B cell (primary cell): ENCODE measurements around the gene EGLN1. TPM values are rescaled to one million over a fixed set of nuclear protein-coding genes. Genes with fewer than 3 reads are reported as not detected.
"Not testable (repeated sequence)": the region's sequence is repeated elsewhere in the genome, so short reads cannot be mapped to it uniquely, and the experiment has no call there.

Source experiments
- ATAC-seq: fragments of 200-7000 bp; cut with Tn5 transposase; one replicate; pipeline ENCODE4 v1.10.0; 2021; ENCODE audit warnings: low read depth, mild to moderate bottlenecking, moderate number of reproducible peaks, moderate library complexity
- CTCF ChIA-PET: fragments of 350-600 bp; sonication (Branson Sonifier 250); formaldehyde crosslinking; loops from one replicate; lab custom pipeline; 2021; ENCODE audit warnings: antibody characterized with exemption, inconsistent platforms; lab: Charles Lee
- POLR2A ChIA-PET: fragments of 350-600 bp; sonication (Branson Sonifier 250); formaldehyde crosslinking; loops from one replicate; lab custom pipeline; 2021; ENCODE audit warnings: antibody characterized with exemption; lab: Charles Lee
- DNase-seq: peaks from one replicate; pipeline ENCODE4 v3.0.0; 2013
- H2AFZ ChIP-seq: 2 replicates; pipeline ENCODE4 v1.6.1; 2012; ENCODE audit warnings: mild to moderate bottlenecking, low read depth, low read length; ENCODE audit not compliant: insufficient read depth, poor library complexity, severe bottlenecking
- H3K27ac ChIP-seq, 2 donors: 1 replicate in 1 of 2; 2 replicates in 1 of 2; pipeline ENCODE4 v1.5.1; 2012 to 2013; ENCODE audit warnings: low read length in 2 of 2, mild to moderate bottlenecking in 2 of 2, moderate library complexity in 1 of 2
- H3K27me3 ChIP-seq, 4 experiments: fragments of 200-600 bp in 1 of 4; sonication (generic) in 1 of 4; replicated peaks in 1 of 4; 1 replicate in 2 of 4; 2 replicates in 2 of 4; pipeline versions ENCODE4 v1.6.1 to v1.7.0; 2013 to 2016; ENCODE audit warnings: low read length in 3 of 4, mild to moderate bottlenecking in 2 of 4, mixed read lengths in 1 of 4, moderate library complexity in 1 of 4; ENCODE audit not compliant: insufficient read depth in 4 of 4, control insufficient read depth in 3 of 4; ENCODE audit errors: control extremely low read depth in 1 of 4
- H3K36me3 ChIP-seq, 2 experiments: replicated peaks in 1 of 2; 1 replicate in 1 of 2; 2 replicates in 1 of 2; pipeline versions ENCODE4 v1.6.1 to v1.7.1; 2013; ENCODE audit warnings: low read length in 1 of 2; ENCODE audit not compliant: insufficient read depth in 2 of 2, control insufficient read depth in 1 of 2; ENCODE audit errors: control extremely low read depth in 1 of 2, extremely low read depth in 1 of 2
- H3K4me1 ChIP-seq, 2 donors: fragments of 200-600 bp in 1 of 2; sonication (generic) in 1 of 2; 1 replicate in 1 of 2; 2 replicates in 1 of 2; pipeline versions ENCODE4 v1.5.1 to v1.6.1; 2013 to 2017; ENCODE audit warnings: low read length in 2 of 2; ENCODE audit not compliant: control insufficient read depth in 2 of 2, insufficient read depth in 2 of 2
- H3K4me2 ChIP-seq: replicated peaks from 2 replicates; pipeline ENCODE3; 2012; ENCODE audit warnings: mild to moderate bottlenecking, low read depth, low read length; ENCODE audit not compliant: poor library complexity, severe bottlenecking
- H3K4me3 ChIP-seq, 5 experiments: fragments of 200-600 bp in 1 of 5; sonication (generic) in 1 of 5; 1 replicate in 3 of 5; 2 replicates in 2 of 5; pipeline versions ENCODE4 v1.5.1 to v1.7.0; 2011 to 2016; ENCODE audit warnings: low read length in 4 of 5, mild to moderate bottlenecking in 4 of 5, low read depth in 2 of 5, control low read depth in 1 of 5, moderate library complexity in 1 of 5; ENCODE audit not compliant: insufficient read depth in 1 of 5; ENCODE audit errors: control extremely low read depth in 1 of 5, extremely low read depth in 1 of 5
- H3K79me2 ChIP-seq: fragments of 200-600 bp; sonication (generic); one replicate; pipeline ENCODE4 v1.6.0; 2016; ENCODE audit warnings: low read length; ENCODE audit not compliant: control insufficient read depth, insufficient read depth
- H3K9ac ChIP-seq: fragments of 200-600 bp; sonication (generic); 2 replicates; pipeline ENCODE4 v1.6.1; 2017; ENCODE audit warnings: mild to moderate bottlenecking, low read length, moderate library complexity
- H3K9me3 ChIP-seq, 3 donors: one replicate each; pipeline versions ENCODE4 v1.6.1 to v1.7.1; 2013; ENCODE audit warnings: low read length in 2 of 3; ENCODE audit not compliant: control insufficient read depth in 2 of 3, insufficient read depth in 1 of 3; ENCODE audit errors: control extremely low read depth in 1 of 3
- H4K20me1 ChIP-seq: 2 replicates; pipeline ENCODE4 v1.6.0; 2012; ENCODE audit warnings: mild to moderate bottlenecking, low read length; ENCODE audit not compliant: insufficient read depth, control insufficient read depth, poor library complexity, severe bottlenecking
- H3K27ac Mint-ChIP-seq: one replicate; pipeline ENCODE4 v1.8.0; 2021; ENCODE audit warnings: mixed read lengths
- H3K27me3 Mint-ChIP-seq: one replicate; pipeline ENCODE4 v1.8.0; 2021; ENCODE audit warnings: mixed read lengths
- H3K4me1 Mint-ChIP-seq: one replicate; pipeline ENCODE4 v1.8.0; 2021; ENCODE audit warnings: mixed read lengths
- H3K4me3 Mint-ChIP-seq: one replicate; pipeline ENCODE4 v1.8.0; 2021; ENCODE audit warnings: mixed read lengths
- H3K9me3 Mint-ChIP-seq: one replicate; pipeline ENCODE4 v1.8.0; 2022; ENCODE audit warnings: mixed read lengths; ENCODE audit not compliant: insufficient read depth
- CTCF ChIP-seq: fragments of 200-600 bp; IDR thresholded peaks from one replicate; pipeline ENCODE4 v1.8.0; 2022; ENCODE audit warnings: antibody characterized with exemption, mild to moderate bottlenecking
- EZH2 ChIP-seq: IDR thresholded peaks from 2 replicates; pipeline ENCODE4 v1.6.1; 2012; ENCODE audit warnings: borderline replicate concordance, low read depth, mild to moderate bottlenecking, moderate library complexity, low read length; ENCODE audit not compliant: insufficient read depth, poor library complexity, severe bottlenecking
- WGBS: methylation state at CpG from one replicate; pipeline ENCODE4 v1.1.5; 2013; ENCODE audit warnings: missing lambda C conversion rate; ENCODE audit not compliant: insufficient coverage; 5-methylcytosine and 5-hydroxymethylcytosine counted together
- intact Hi-C: fragments of 100-400 bp; cut with micrococcal nuclease; formaldehyde crosslinking; loops from one replicate; pipeline ENCODE4 v1.10.0; 2022
- polyA plus RNA-seq: library from polyadenylated mRNA; depleted of rRNA; stranded (reverse); fragments of >200 nt; gene quantifications from 2 replicates; pipeline ENCODE4 v1.2.3, GENCODE V29; 2012
- total RNA-seq, 2 donors: library from RNA; stranded (reverse); fragments of 120-200 nt in 1 of 2; gene quantifications; 1 replicate in 1 of 2; 2 replicates in 1 of 2; pipeline versions ENCODE4 v1.2.3 to v1.2.4, GENCODE V29; 2013 to 2022

EGLN1 gene
- total and polyA plus RNA-seq, 2 donors (not counting 1 experiment from before 2014, with no cell fraction given) = 7.5 to 18.5 TPM

GRCh38 chr1:231463541-231463940 is 41.5 kb upstream of the EGLN1 start:
- no peak overlapping the region for H3K4me3 Mint-ChIP-seq
- Histone ChIP-seq H3K79me2 (no peaks in the 10 kb centered on the region), H3K4me3 (no peak overlapping the region), H3K9ac (no peak overlapping the region), H4K20me1 (no peaks in the 10 kb centered on the region), H3K27ac (no peak overlapping the region), H3K4me2 (no peak overlapping the region), H2AFZ (no peak overlapping the region), H3K4me1 (no peaks in the 10 kb centered on the region), H3K9me3 (peaks cover 4 to 5% (median 5%) of the 10 kb centered on the region in 3 donors), H3K27me3 (peaks cover 0 to 11% (median 5%) of the 10 kb centered on the region in 4 experiments), H3K36me3 (no peaks in the 10 kb centered on the region)
- 100% methylated on average over 1 of the region's 6 CpGs for WGBS
- intact Hi-C loops = no loop called here
- no peaks in the 10 kb centered on the region for H3K4me1 Mint-ChIP-seq
- no peak for DNase-seq
- no peak overlapping the region for H3K27ac Mint-ChIP-seq
- peaks cover 22% of the 10 kb centered on the region for H3K27me3 Mint-ChIP-seq
- TF ChIP-seq CTCF (no peak), EZH2 (no peak)
- H3K9me3 Mint-ChIP-seq = peaks cover 2% of the 10 kb centered on the region
- POLR2A ChIA-PET = no interaction called here
- CTCF ChIA-PET = no interaction called here
- ATAC-seq = no peak

GRCh38 chr1:231460614-231461013 is 38.5 kb upstream of the EGLN1 start:
- Histone ChIP-seq H4K20me1 (no peaks in the 10 kb centered on the region), H3K27me3 (peaks cover 0 to 14% (median 5%) of the 10 kb centered on the region in 4 experiments), H3K9ac (no peak overlapping the region), H3K4me1 (no peaks in the 10 kb centered on the region), H3K9me3 (peaks cover 4 to 14% (median 5%) of the 10 kb centered on the region in 3 donors), H3K4me3 (no peak overlapping the region), H3K79me2 (no peaks in the 10 kb centered on the region), H3K27ac (no peak overlapping the region), H2AFZ (peak overlapping the region; percentile 9), H3K4me2 (no peak overlapping the region), H3K36me3 (no peaks in the 10 kb centered on the region)
- ChIA-PET CTCF (no interaction called here), POLR2A (no interaction called here)
- H3K4me3 Mint-ChIP-seq = no peak overlapping the region
- H3K27me3 Mint-ChIP-seq = peaks cover 28% of the 10 kb centered on the region
- no peak for ATAC-seq
- DNase-seq = peak; percentile 4
- no peaks in the 10 kb centered on the region for H3K4me1 Mint-ChIP-seq
- intact Hi-C loops = no loop called here
- H3K27ac Mint-ChIP-seq = no peak overlapping the region
- no peak for TF ChIP-seq CTCF
- TF ChIP-seq EZH2 = no peak
- H3K9me3 Mint-ChIP-seq = no peaks in the 10 kb centered on the region
- WGBS = 0% methylated on average over 1 of the region's 2 CpGs

- ATAC-seq = not testable (repeated sequence)
- no CpG with 5 or more reads among the region's 1 CpG for WGBS
These were observed 37.4 kb upstream of the EGLN1 start for GRCh38 chr1:231459438-231459837.

More at GRCh38 chr1:231459438-231459837, 37.4 kb upstream of the EGLN1 start:
- H2AFZ ChIP-seq, H3K4me2 ChIP-seq, H3K9ac ChIP-seq, H4K20me1 ChIP-seq, CTCF ChIA-PET, H3K4me3 ChIP-seq, H3K4me1 ChIP-seq, POLR2A ChIA-PET, intact Hi-C loops, DNase-seq, H3K36me3 ChIP-seq, H3K4me1 Mint-ChIP-seq, H3K9me3 Mint-ChIP-seq, H3K27ac Mint-ChIP-seq, H3K79me2 ChIP-seq, H3K4me3 Mint-ChIP-seq, H3K27ac ChIP-seq: not testable (repeated sequence)
- peaks cover 35% of the 10 kb centered on the region for H3K27me3 Mint-ChIP-seq
- H3K27me3 ChIP-seq = peaks cover 0 to 14% (median 5%) of the 10 kb centered on the region in 4 experiments
- H3K9me3 ChIP-seq = peaks cover 2 to 14% (median 4%) of the 10 kb centered on the region in 3 donors
